Measurements from ENCODE around the gene SHISAL1. TPM values are rescaled to one million over a fixed set of nuclear protein-coding genes. Genes with fewer than 3 reads are reported as not detected.

SHISAL1 gene
- total and polyA plus RNA-seq, 10 of the 15 experiments (the other 5 are each of a cell fraction or from before 2014, with no cell fraction given) = not detected

- Histone ChIP-seq H3K27me3 (replicated peaks in 1 of 2; ENCODE audit: control insufficient read depth in 2 of 2, insufficient read depth in 2 of 2, low read length in 1 of 2) (no peaks in the 10 kb centered on the region; a peak in 1 of 4 replicates), H2AFZ (ENCODE audit: control insufficient read depth, low read depth, low read length) (no peak overlapping the region), H3K9ac (ENCODE audit: control insufficient read depth, insufficient read depth, low read length) (no peak overlapping the region), H3K36me3 (ENCODE audit: control insufficient read depth in 2 of 2, insufficient read depth in 2 of 2, low read length in 1 of 2) (no peaks in the 10 kb centered on the region), H3K27ac (ENCODE audit: control insufficient read depth, insufficient read depth) (no peak overlapping the region), H3K79me2 (ENCODE audit: control insufficient read depth, insufficient read depth, low read length) (no peaks in the 10 kb centered on the region), H4K20me1 (ENCODE audit: control insufficient read depth, insufficient read depth) (no peaks in the 10 kb centered on the region), H3K9me3 (replicated peaks; ENCODE audit: control insufficient read depth, insufficient read depth, low read length) (no peaks in the 10 kb centered on the region), H3K4me2 (ENCODE audit: control insufficient read depth, insufficient read depth) (no peak overlapping the region), H3K4me1 (ENCODE audit: control insufficient read depth, insufficient read depth, low read length) (no peaks in the 10 kb centered on the region), H3K4me3 (no peak overlapping the region)
- ChIA-PET RAD21 (ENCODE audit: unreplicated experiment) (no interaction called here), SMC1A (ENCODE audit: uncharacterized antibody, unreplicated experiment) (interaction anchor here (0.6 kb wide), 1 partner anchor 189 kb away, joined by 3 read pairs; no protein-coding TSS in a partner anchor), CTCF (no interaction called here), POLR2A (no interaction called here)
- FAIRE-seq (no peak), ATAC-seq (no peak), DNase-seq (ENCODE audit: low read depth, low spot score) (no peak)
- 35% methylated on average over 16 of the region's 17 CpGs for WGBS (ENCODE audit: insufficient coverage, insufficient replicate concordance, low lambda C conversion rate, missing lambda C conversion rate)
- no TSS peak for BruUV-seq (replicated peaks)
- in situ Hi-C loops (cut with MboI) = no loop called here
- intact Hi-C loops (cut with micrococcal nuclease; ENCODE audit: unreplicated experiment) = no loop called here
- TF ChIP-seq E4F1 (IDR thresholded peaks at IDR 0.05; ENCODE audit: borderline replicate concordance, partially characterized antibody) = no peak
- TF ChIP-seq EZH2 (IDR thresholded peaks at IDR 0.05; ENCODE audit: borderline replicate concordance, control insufficient read depth, low read depth, low read length) = no peak
- TF ChIP-seq LARP7 (IDR thresholded peaks at IDR 0.05) = no peak
- no peak for TF ChIP-seq CEBPZ (IDR thresholded peaks at IDR 0.05; ENCODE audit: low read depth, low read length)
- TF ChIP-seq BACH1 (IDR thresholded peaks at IDR 0.05; ENCODE audit: borderline replicate concordance) = no peak
- no peak for TF ChIP-seq ZNF687 (IDR thresholded peaks at IDR 0.05)
- TF ChIP-seq FOS (IDR thresholded peaks at IDR 0.05; ENCODE audit: borderline replicate concordance, extremely low read depth, insufficient read length) = no peak
- no peak for TF ChIP-seq ASH2L (IDR thresholded peaks at IDR 0.05; ENCODE audit: borderline replicate concordance, low read depth)
- TF ChIP-seq BRCA1 (IDR thresholded peaks at IDR 0.05; ENCODE audit: low read depth, low read length) = no peak
- TF ChIP-seq MYB (IDR thresholded peaks at IDR 0.05; ENCODE audit: borderline replicate concordance, low read depth, low read length) = no peak
- no peak for TF ChIP-seq CHD2 (IDR thresholded peaks at IDR 0.05; ENCODE audit: borderline replicate concordance, low read depth, low read length)
These were observed 28.9 kb upstream of the SHISAL1 start for GRCh38 chr22:44341431-44342346.

Data from GM12878 (cell line).